PC-3 (cell line): ENCODE data around the gene CHP2. TPM values are rescaled to one million over a fixed set of nuclear protein-coding genes. Genes with fewer than 3 reads are reported as not detected.

ENCODE experiments used
- ATAC-seq: fragments of 200-7000 bp; cut with Tn5 transposase; 2 replicates; pipeline ENCODE4 v1.9.1; 2020; ENCODE audit warnings: mild to moderate bottlenecking, moderate library complexity
- BruUV-seq: library from RNA; stranded (reverse); fragments of 400-500 nt; replicated peaks from 2 replicates; lab custom pipeline; 2021; lab: Mats Ljungman, UMichigan
- CTCF ChIA-PET: fragments of 300-600 bp; sonication (Branson Sonifier 250); formaldehyde crosslinking; loops from one replicate; lab custom pipeline; 2022; ENCODE audit warnings: antibody characterized with exemption; lab: Charles Lee
- POLR2A ChIA-PET: fragments of 300-600 bp; sonication (Branson Sonifier 250); formaldehyde crosslinking; loops from one replicate; lab custom pipeline; 2022; ENCODE audit warnings: antibody characterized with exemption; ENCODE audit not compliant: unreplicated experiment; lab: Charles Lee
- DNase-seq: peaks from one replicate; pipeline ENCODE4 v3.0.0-alpha.2; 2015
- H2AFZ ChIP-seq: fragments of 300-600 bp; sonication (generic); 2 replicates; pipeline ENCODE4 v1.6.0; 2016; ENCODE audit warnings: antibody characterized with exemption, low read length
- H3F3A ChIP-seq: fragments of 300-600 bp; sonication (generic); one replicate; pipeline ENCODE4 v1.6.0; 2017; ENCODE audit warnings: antibody characterized with exemption, low read length, control low read depth, mild to moderate bottlenecking; ENCODE audit not compliant: unreplicated experiment
- H3K27ac ChIP-seq: fragments of 300-600 bp; sonication (generic); 2 replicates; pipeline ENCODE4 v1.5.1; 2016; ENCODE audit warnings: mild to moderate bottlenecking, low read length
- H3K27me3 ChIP-seq: fragments of 300-600 bp; sonication (generic); 2 replicates; pipeline ENCODE4 v1.6.1; 2016; ENCODE audit warnings: low read length, mixed read lengths
- H3K36me3 ChIP-seq: fragments of 300-600 bp; sonication (generic); 2 replicates; pipeline ENCODE4 v1.6.1; 2016; ENCODE audit warnings: low read depth, mixed run types, low read length, mixed read lengths
- H3K4me1 ChIP-seq: fragments of 300-600 bp; sonication (generic); 2 replicates; pipeline ENCODE4 v1.5.1; 2016; ENCODE audit warnings: low read length; ENCODE audit not compliant: insufficient read depth
- H3K4me2 ChIP-seq: fragments of 300-600 bp; sonication (generic); 2 replicates; pipeline ENCODE4 v1.6.0; 2016; ENCODE audit warnings: low read length
- H3K4me3 ChIP-seq: fragments of 300-600 bp; sonication (generic); 2 replicates; pipeline ENCODE4 v1.5.1; 2016; ENCODE audit warnings: mild to moderate bottlenecking, low read length, mixed read lengths
- H3K79me2 ChIP-seq: fragments of 300-600 bp; sonication (generic); 2 replicates; pipeline ENCODE4 v1.6.1; 2017; ENCODE audit warnings: low read length, mixed read lengths
- H3K9ac ChIP-seq: fragments of 300-600 bp; sonication (generic); 2 replicates; pipeline ENCODE4 v1.6.0; 2016; ENCODE audit warnings: mild to moderate bottlenecking, low read length
- H3K9me2 ChIP-seq: fragments of 300-600 bp; sonication (generic); replicated peaks from 2 replicates; pipeline ENCODE4 v1.6.1; 2016; ENCODE audit warnings: mixed run types, low read length, mixed read lengths
- H3K9me3 ChIP-seq: fragments of 300-600 bp; sonication (generic); 2 replicates; pipeline ENCODE4 v1.6.1; 2016; ENCODE audit warnings: low read length, mixed read lengths
- H4K20me1 ChIP-seq: fragments of 300-600 bp; sonication (generic); 2 replicates; pipeline ENCODE4 v1.6.1; 2016; ENCODE audit warnings: low read length, mixed read lengths
- EZH2 ChIP-seq: fragments of 300-600 bp; sonication (generic); IDR thresholded peaks from one replicate; pipeline ENCODE4 v1.6.1; 2017; ENCODE audit warnings: antibody characterized with exemption, mild to moderate bottlenecking, low read length; ENCODE audit not compliant: unreplicated experiment
- EZH2phosphoT487 ChIP-seq: fragments of 300-600 bp; sonication (generic); IDR thresholded peaks from 2 replicates; pipeline ENCODE4 v1.6.1; 2018; ENCODE audit warnings: mild to moderate bottlenecking, antibody characterized with exemption, low read length, borderline replicate concordance
- intact Hi-C: fragments of 100-400 bp; cut with micrococcal nuclease; formaldehyde crosslinking; loops from 2 replicates; pipeline ENCODE4 v1.9.0; 2023
- total RNA-seq: library from RNA; depleted of rRNA; stranded (reverse); fragments of >200 nt; gene quantifications from 2 replicates; pipeline ENCODE4 v1.2.3, GENCODE V29; 2014
- TF ChIP-seq, protein P1 (sequence below): fragments of 300-600 bp; sonication (generic); conservative IDR thresholded peaks from 2 replicates; pipeline ENCODE4 v1.5.1; 2017; ENCODE audit warnings: antibody characterized with exemption, low read depth, mild to moderate bottlenecking, low read length

CHP2 gene
- total RNA-seq, 1 experiment from 2014 or later = not detected

DNA sequence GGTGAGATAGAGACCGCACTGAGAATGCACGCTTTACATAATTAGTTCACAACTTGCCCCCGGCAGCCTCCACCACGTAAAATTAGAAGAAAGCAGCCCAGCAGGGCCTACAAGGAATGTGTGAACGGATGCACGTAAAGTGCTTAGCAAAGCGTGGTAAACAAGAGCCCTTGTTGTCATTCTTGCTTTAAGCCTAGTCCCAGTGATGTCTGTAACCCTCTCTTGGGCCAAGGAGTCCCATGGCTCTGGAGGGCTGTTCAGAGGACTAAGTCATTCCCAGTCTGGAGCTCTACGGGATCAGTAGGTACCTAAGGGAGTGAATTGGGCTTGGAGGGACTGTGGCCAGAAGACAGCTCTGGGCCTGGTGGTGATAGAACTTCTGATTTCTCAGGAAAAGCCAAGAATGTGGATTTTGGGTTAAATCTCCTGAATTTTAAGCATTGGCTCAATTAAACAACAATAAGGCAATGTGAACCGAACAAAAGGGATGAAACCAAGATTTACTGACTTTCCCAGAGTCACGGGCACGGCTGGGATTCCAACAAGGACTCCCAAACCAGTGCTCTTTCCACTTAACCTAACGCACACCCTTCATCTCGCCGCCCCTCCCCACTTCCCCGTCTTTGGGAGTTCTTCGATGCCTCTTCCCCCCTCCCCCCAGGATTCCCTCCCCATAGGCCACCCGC lies 775 bp upstream of the CHP2 start:
- intact Hi-C loops = no loop called here
- Histone ChIP-seq H3K79me2 (no peaks in the 10 kb centered on the region), H3K27ac (no peak overlapping the region), H3K4me3 (no peak overlapping the region), H3K9me2 (no peaks in the 10 kb centered on the region), H3F3A (no peaks in the 10 kb centered on the region), H3K27me3 (peaks cover 15% of the 10 kb centered on the region), H3K36me3 (no peaks in the 10 kb centered on the region), H3K4me1 (no peaks in the 10 kb centered on the region), H2AFZ (no peak overlapping the region), H3K9me3 (no peaks in the 10 kb centered on the region), H4K20me1 (no peaks in the 10 kb centered on the region), H3K4me2 (no peak overlapping the region), H3K9ac (no peak overlapping the region)
- POLR2A ChIA-PET = no interaction called here
- CTCF ChIA-PET = no interaction called here
- ATAC-seq (no peak), DNase-seq (no peak)
- no TSS peak for BruUV-seq
- TF ChIP-seq, protein P1, sequence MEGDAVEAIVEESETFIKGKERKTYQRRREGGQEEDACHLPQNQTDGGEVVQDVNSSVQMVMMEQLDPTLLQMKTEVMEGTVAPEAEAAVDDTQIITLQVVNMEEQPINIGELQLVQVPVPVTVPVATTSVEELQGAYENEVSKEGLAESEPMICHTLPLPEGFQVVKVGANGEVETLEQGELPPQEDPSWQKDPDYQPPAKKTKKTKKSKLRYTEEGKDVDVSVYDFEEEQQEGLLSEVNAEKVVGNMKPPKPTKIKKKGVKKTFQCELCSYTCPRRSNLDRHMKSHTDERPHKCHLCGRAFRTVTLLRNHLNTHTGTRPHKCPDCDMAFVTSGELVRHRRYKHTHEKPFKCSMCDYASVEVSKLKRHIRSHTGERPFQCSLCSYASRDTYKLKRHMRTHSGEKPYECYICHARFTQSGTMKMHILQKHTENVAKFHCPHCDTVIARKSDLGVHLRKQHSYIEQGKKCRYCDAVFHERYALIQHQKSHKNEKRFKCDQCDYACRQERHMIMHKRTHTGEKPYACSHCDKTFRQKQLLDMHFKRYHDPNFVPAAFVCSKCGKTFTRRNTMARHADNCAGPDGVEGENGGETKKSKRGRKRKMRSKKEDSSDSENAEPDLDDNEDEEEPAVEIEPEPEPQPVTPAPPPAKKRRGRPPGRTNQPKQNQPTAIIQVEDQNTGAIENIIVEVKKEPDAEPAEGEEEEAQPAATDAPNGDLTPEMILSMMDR = no peak

DNA sequence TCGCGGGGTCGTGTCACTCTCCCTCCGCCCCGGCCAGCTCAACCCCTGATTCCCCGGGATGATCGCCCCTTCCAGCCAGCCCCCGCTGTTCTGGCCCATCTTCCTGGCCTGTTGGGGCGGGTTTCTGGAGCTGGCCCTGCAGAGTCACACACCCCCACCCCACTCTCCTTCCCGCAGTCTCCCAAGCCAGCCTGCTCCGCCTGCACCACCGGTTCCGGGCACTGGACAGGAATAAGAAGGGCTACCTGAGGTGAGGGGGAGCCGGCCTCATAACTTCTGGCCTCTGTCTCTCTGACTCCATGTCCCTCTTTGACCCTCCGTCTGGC lies 621 bp downstream of the CHP2 start:
- no peak for DNase-seq
- Histone ChIP-seq H3K9ac (no peak overlapping the region), H3K27ac (no peak overlapping the region), H3K4me2 (no peak overlapping the region), H3K4me1 (no peaks in the 10 kb centered on the region), H2AFZ (no peak overlapping the region), H3K79me2 (no peaks in the 10 kb centered on the region), H3K36me3 (no peaks in the 10 kb centered on the region), H3K9me2 (no peaks in the 10 kb centered on the region), H3F3A (no peaks in the 10 kb centered on the region), H3K27me3 (peaks cover 15% of the 10 kb centered on the region), H4K20me1 (no peaks in the 10 kb centered on the region), H3K4me3 (no peak overlapping the region), H3K9me3 (no peaks in the 10 kb centered on the region)
- intact Hi-C loops = no loop called here
- TF ChIP-seq EZH2 (no peak), EZH2phosphoT487 (no peak)
- TF ChIP-seq, protein P1 = no peak
- no peak for ATAC-seq
- ChIA-PET POLR2A (no interaction called here), CTCF (no interaction called here)
- BruUV-seq = no TSS peak

DNA sequence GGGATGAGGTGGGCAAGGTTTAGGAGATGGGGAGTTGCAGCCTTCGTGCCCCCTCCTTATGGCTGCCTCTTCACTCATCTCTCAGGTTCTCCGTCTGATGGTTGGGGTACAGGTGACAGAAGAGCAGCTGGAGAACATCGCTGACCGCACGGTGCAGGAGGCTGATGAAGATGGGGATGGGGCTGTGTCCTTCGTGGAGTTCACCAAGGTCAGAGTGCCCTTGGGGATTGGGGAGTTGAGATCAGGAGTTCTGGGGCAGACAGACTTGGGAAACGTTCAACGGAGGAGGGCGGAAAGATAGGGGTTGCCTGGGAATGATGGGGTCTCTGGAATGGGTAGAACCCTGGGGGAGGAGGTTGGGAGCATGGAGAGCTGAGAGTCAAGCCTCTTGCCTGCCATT lies 2.3 kb downstream of the CHP2 start:
- H3K4me3 ChIP-seq = no peak overlapping the region
- intact Hi-C loops = no loop called here
- no peaks in the 10 kb centered on the region for H3F3A ChIP-seq
- no peak overlapping the region for H3K4me2 ChIP-seq
- no peaks in the 10 kb centered on the region for H3K79me2 ChIP-seq
- DNase-seq (no peak), ATAC-seq (no peak)
- no TSS peak for BruUV-seq
- CTCF ChIA-PET = no interaction called here
- POLR2A ChIA-PET = no interaction called here
- H3K4me1 ChIP-seq = no peaks in the 10 kb centered on the region
- H3K36me3 ChIP-seq = no peaks in the 10 kb centered on the region
- H3K9ac ChIP-seq = no peak overlapping the region
- H3K27me3 ChIP-seq = peaks cover 15% of the 10 kb centered on the region
- TF ChIP-seq, protein P1 = no peak
- TF ChIP-seq EZH2 (no peak), EZH2phosphoT487 (no peak)
- H3K9me3 ChIP-seq = no peaks in the 10 kb centered on the region
- H3K27ac ChIP-seq = no peak overlapping the region
- no peaks in the 10 kb centered on the region for H4K20me1 ChIP-seq
- no peaks in the 10 kb centered on the region for H3K9me2 ChIP-seq
- H2AFZ ChIP-seq = no peak overlapping the region
